HCT116 (cell line): ENCODE measurements around the gene SCGN. TPM values are rescaled to one million over a fixed set of nuclear protein-coding genes. Genes with fewer than 3 reads are reported as not detected.

Experiments
- ATAC-seq: fragments of 200-7000 bp; cut with Tn5 transposase; 2 replicates; pipeline ENCODE4 v1.9.1; 2020; ENCODE audit warnings: mild to moderate bottlenecking, moderate library complexity
- BruUV-seq: library from RNA; stranded (reverse); fragments of 400-500 nt; replicated peaks from 2 replicates; lab custom pipeline; 2021; lab: Mats Ljungman, UMichigan
- CTCF ChIA-PET: fragments of 300-600 bp; sonication (Branson Sonifier 250); formaldehyde crosslinking; loops from one replicate; lab custom pipeline; 2021; ENCODE audit warnings: antibody characterized with exemption; lab: Charles Lee
- POLR2A ChIA-PET: fragments of 300-600, 350-600 bp; sonication (Branson Sonifier 250); formaldehyde crosslinking; loops from one replicate; lab custom pipeline; 2021; ENCODE audit warnings: antibody characterized with exemption; lab: Charles Lee
- RAD21 ChIA-PET, 2 experiments: fragments of 300-600 bp; sonication (Branson Sonifier 250); formaldehyde crosslinking; loops; one replicate each; lab custom pipeline; 2023; ENCODE audit warnings: low total read pairs in 2 of 2; ENCODE audit not compliant: uncharacterized antibody in 2 of 2, unreplicated experiment in 2 of 2, low non-redundant PET in 1 of 2; lab: Charles Lee
- DNase-seq: peaks from one replicate; pipeline ENCODE4 v3.0.0-alpha.2; 2010; ENCODE audit warnings: low read depth, low spot score
- H2AFZ ChIP-seq: fragments of 200-600 bp; shearing (Covaris generic), sonication (generic); 2 replicates; pipeline ENCODE4 v1.6.1; 2017; ENCODE audit warnings: low read depth, mixed run types, mixed read lengths, antibody characterized with exemption, low read length; ENCODE audit not compliant: poor library complexity, severe bottlenecking
- H3K27ac ChIP-seq: 2 replicates; pipeline ENCODE4 v1.5.1; 2012; ENCODE audit warnings: low read depth, low read length
- H3K27me3 ChIP-seq: fragments of 200-600 bp; sonication (generic); 2 replicates; pipeline ENCODE4 v1.6.1; 2016; ENCODE audit warnings: mixed run types, low read length, mixed read lengths; ENCODE audit not compliant: insufficient read depth
- H3K36me3 ChIP-seq, 2 experiments: fragments of 200-500 bp in 1 of 2; fragments of 200-600 bp in 1 of 2; sonication (Bioruptor generic) in 1 of 2; sonication (generic) in 1 of 2; 2 replicates each; pipeline versions ENCODE4 v1.5.1 to v1.6.1; 2014 to 2016; ENCODE audit warnings: low read length in 2 of 2, inconsistent platforms in 1 of 2, mixed read lengths in 1 of 2, mixed run types in 1 of 2; ENCODE audit not compliant: insufficient read depth in 2 of 2, control insufficient read depth in 1 of 2
- H3K4me1 ChIP-seq, 2 experiments: fragments of 200-600 bp in 1 of 2; sonication (generic) in 1 of 2; 2 replicates each; pipeline versions ENCODE4 v1.5.1 to v1.6.1; 2012 to 2017; ENCODE audit warnings: low read length in 2 of 2, inconsistent platforms in 1 of 2, mild to moderate bottlenecking in 1 of 2, mixed read lengths in 1 of 2, mixed run types in 1 of 2, moderate library complexity in 1 of 2; ENCODE audit not compliant: insufficient read depth in 2 of 2, control insufficient read depth in 1 of 2
- H3K4me2 ChIP-seq: fragments of 200-600 bp; sonication (generic); 2 replicates; pipeline ENCODE4 v1.6.1; 2017; ENCODE audit warnings: mixed run types, low read length, mixed read lengths
- H3K4me3 ChIP-seq, 2 experiments: fragments of 200-600 bp in 1 of 2; sonication (generic) in 1 of 2; replicated peaks in 1 of 2; 2 replicates each; pipeline ENCODE4 v1.5.1; 2011 to 2016; ENCODE audit warnings: low read length in 2 of 2, control low read depth in 1 of 2, low read depth in 1 of 2, mild to moderate bottlenecking in 1 of 2, mixed read lengths in 1 of 2, mixed run types in 1 of 2
- H3K79me2 ChIP-seq: fragments of 200-600 bp; sonication (generic); 2 replicates; pipeline ENCODE4 v1.6.1; 2017; ENCODE audit warnings: mild to moderate bottlenecking, mixed run types, low read length, moderate library complexity, mixed read lengths; ENCODE audit not compliant: insufficient read depth
- H3K9ac ChIP-seq: fragments of 200-600 bp; sonication (generic); 2 replicates; pipeline ENCODE4 v1.6.1; 2016; ENCODE audit warnings: low read length, mixed read lengths
- H3K9me2 ChIP-seq: fragments of 200-600 bp; sonication (generic), shearing (Covaris generic); 2 replicates; pipeline ENCODE4 v1.6.1; 2017; ENCODE audit warnings: mixed run types, mild to moderate bottlenecking, moderate library complexity; ENCODE audit not compliant: insufficient read depth
- H3K9me3 ChIP-seq, 2 experiments: fragments of 200-500 bp in 1 of 2; fragments of 200-600 bp in 1 of 2; sonication (Bioruptor generic) in 1 of 2; sonication (generic) in 1 of 2; 2 replicates each; pipeline ENCODE4 v1.6.1; 2014 to 2017; ENCODE audit warnings: low read length in 2 of 2, mixed read lengths in 2 of 2, inconsistent platforms in 1 of 2, low read depth in 1 of 2, mild to moderate bottlenecking in 1 of 2, mixed run types in 1 of 2, moderate library complexity in 1 of 2; ENCODE audit not compliant: control insufficient read depth in 1 of 2, insufficient read depth in 1 of 2
- H4K20me1 ChIP-seq: fragments of 200-600 bp; sonication (generic), shearing (Covaris generic); 2 replicates; pipeline ENCODE4 v1.6.1; 2017; ENCODE audit warnings: mixed run types, mild to moderate bottlenecking, moderate library complexity; ENCODE audit not compliant: insufficient read depth
- ELF1 ChIP-seq: IDR thresholded peaks from 2 replicates; pipeline ENCODE4 v1.6.1; 2012; ENCODE audit warnings: low read depth, borderline replicate concordance
- EZH2 ChIP-seq: fragments of 200-600 bp; sonication (generic); IDR thresholded peaks from 2 replicates; pipeline ENCODE4 v1.6.1; 2017; ENCODE audit warnings: antibody characterized with exemption, mixed run types
- EZH2phosphoT487 ChIP-seq: fragments of 200-600 bp; IDR thresholded peaks from 2 replicates; pipeline ENCODE4 v1.6.1; 2018; ENCODE audit warnings: antibody characterized with exemption, borderline replicate concordance
- POLR2A ChIP-seq: IDR thresholded peaks from 2 replicates; pipeline ENCODE4 v1.7.0; 2011; ENCODE audit warnings: borderline replicate concordance; ENCODE audit not compliant: insufficient read depth, insufficient read length; ENCODE audit errors: extremely low read depth
- RAD21 ChIP-seq: IDR thresholded peaks from 2 replicates; pipeline ENCODE4 v1.6.1; 2012; ENCODE audit warnings: low read depth, mild to moderate bottlenecking
- SRF ChIP-seq: IDR thresholded peaks from 2 replicates; pipeline ENCODE4 v1.6.1; 2012; ENCODE audit warnings: low read depth
- YY1 ChIP-seq: IDR thresholded peaks from 2 replicates; pipeline ENCODE4 v1.6.1; 2011; ENCODE audit warnings: low read length, low read depth, moderate library complexity, mild to moderate bottlenecking; ENCODE audit not compliant: insufficient replicate concordance; ENCODE audit errors: extremely low read depth
- intact Hi-C: fragments of 100-400 bp; cut with micrococcal nuclease; formaldehyde crosslinking; loops from 2 replicates; pipeline ENCODE4 v1.10.0; 2022
- total RNA-seq: library from RNA; stranded (reverse); gene quantifications from one replicate; pipeline ENCODE4 v1.2.1, GENCODE V29; 2021; ENCODE audit not compliant: unreplicated experiment
- TF ChIP-seq, protein P1 (sequence below), 3 experiments: fragments of 200-600 bp in 1 of 3; sonication (generic) in 1 of 3; IDR thresholded peaks in 2 of 3; conservative IDR thresholded peaks in 1 of 3; 2 replicates each; pipeline ENCODE4 v1.5.1; 2012 to 2017; ENCODE audit warnings: low read depth in 2 of 3, low read length in 2 of 3, antibody characterized with exemption in 1 of 3, borderline replicate concordance in 1 of 3, control low read depth in 1 of 3, mild to moderate bottlenecking in 1 of 3, mixed read lengths in 1 of 3, mixed run types in 1 of 3, moderate library complexity in 1 of 3; ENCODE audit not compliant: insufficient read depth in 1 of 3

The SCGN gene
- total RNA-seq, 1 experiment from 2014 or later: not detected

DNA sequence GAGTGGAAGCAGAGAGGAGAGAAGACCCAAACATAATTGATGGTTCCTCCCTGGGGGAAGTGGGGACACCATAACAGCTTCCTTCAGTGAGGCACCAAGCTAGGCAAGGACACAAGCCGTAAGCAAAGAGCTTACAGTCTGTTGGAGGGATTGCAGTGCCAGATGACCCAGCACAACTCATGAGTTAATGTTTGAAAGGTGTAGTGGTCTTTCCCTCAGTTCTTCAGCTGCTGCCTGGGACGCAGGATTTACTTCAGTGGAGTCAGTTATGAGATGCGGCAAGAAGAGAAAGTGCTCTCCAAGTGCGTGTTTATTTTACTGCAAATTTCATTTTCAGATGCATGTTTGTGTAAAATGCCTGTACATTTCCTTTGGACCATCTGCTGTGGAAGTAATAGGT, 63.8 kb downstream of the SCGN start:
- POLR2A ChIA-PET: no interaction called here
- no peaks in the 10 kb centered on the region for H3K79me2 ChIP-seq
- no peak overlapping the region for H3K4me3 ChIP-seq
- no peak overlapping the region for H2AFZ ChIP-seq
- DNase-seq (no peak), ATAC-seq (no peak)
- H3K9ac ChIP-seq: no peak overlapping the region
- no peak for TF ChIP-seq POLR2A
- RAD21 ChIA-PET: no interaction called here
- no TSS peak for BruUV-seq
- H3K4me1 ChIP-seq: 0 out of 4 replicates have a peak, but pooled peaks cover 0 to 4% of the 10 kb centered on the region in 2 experiments
- H3K27me3 ChIP-seq: no peaks in the 10 kb centered on the region
- H3K9me2 ChIP-seq: no peaks in the 10 kb centered on the region
- no peak overlapping the region for H3K27ac ChIP-seq
- CTCF ChIA-PET: interaction anchor here (0.8 to 1.2 kb wide), 3 partner anchors 8 to 492 kb away, joined by 3 read pairs; no protein-coding TSS in a partner anchor
- no peaks in the 10 kb centered on the region for H3K9me3 ChIP-seq
- intact Hi-C loops: loop anchor here (10.0 kb wide), 1 partner anchor 279 kb away; no protein-coding TSS in a partner anchor
- H4K20me1 ChIP-seq: no peaks in the 10 kb centered on the region
- H3K4me2 ChIP-seq: no peak overlapping the region
- no peaks in the 10 kb centered on the region for H3K36me3 ChIP-seq

DNA sequence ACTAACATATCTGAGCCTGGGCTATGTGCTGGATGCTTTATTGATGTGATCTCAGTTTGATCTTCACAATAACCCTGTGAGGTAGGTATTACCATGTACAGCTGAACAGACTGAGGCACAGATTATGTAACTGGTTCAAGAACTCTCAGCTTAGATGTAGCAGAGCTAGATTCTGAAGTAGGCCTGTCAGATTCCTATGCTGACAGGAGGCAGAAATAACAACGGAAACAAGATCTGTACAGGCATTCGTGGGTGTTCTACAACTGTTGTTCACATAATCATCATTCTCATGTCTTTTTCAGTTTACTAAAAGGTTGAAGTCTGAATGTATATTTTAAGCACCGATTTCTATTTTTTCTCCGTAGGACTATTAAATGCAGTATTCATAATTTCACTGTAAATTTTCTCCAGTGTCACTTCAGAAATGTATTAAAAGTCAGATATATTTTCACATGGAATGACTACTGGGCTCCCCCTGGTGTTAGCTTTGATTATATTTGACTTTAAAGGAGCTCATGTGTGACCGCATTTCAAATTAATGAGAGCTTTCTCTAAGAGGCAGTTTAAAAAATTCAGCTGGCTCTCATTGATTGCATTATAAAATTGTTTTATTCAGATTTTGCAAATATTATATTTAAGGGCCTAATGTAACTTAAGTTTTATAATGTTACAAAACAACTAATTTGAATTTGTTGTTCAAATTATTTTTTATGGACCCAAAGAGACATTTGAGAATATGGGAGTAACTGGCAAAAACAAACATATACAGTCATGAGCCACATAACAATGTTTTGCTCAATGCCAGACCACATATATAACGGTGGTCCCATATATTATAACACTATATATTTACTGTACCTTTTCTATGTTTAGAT, 66.1 kb downstream of the SCGN start:
- no peak overlapping the region for H3K27ac ChIP-seq
- H2AFZ ChIP-seq: peak overlapping the region; percentile 8
- ChIA-PET RAD21 (interaction anchor here (0.8 to 1.0 kb wide), 3 partner anchors 439 to 495 kb away, joined by 4 to 7 read pairs (median 6); partner anchors contain the start of gene CARMIL1 (in 1 of the 2)), POLR2A (interaction anchor here (0.7 kb wide), 1 partner anchor 10 kb away, joined by 3 read pairs; no protein-coding TSS in a partner anchor), CTCF (interaction anchor here (0.8 to 3.5 kb wide), 19 partner anchors 9 to 494 kb away, joined by 3 to 40 read pairs (median 5); a partner anchor contains a TSS)
- no peaks in the 10 kb centered on the region for H4K20me1 ChIP-seq
- H3K9me2 ChIP-seq: no peaks in the 10 kb centered on the region
- intact Hi-C loops: loop anchor here (2.0 to 10.0 kb wide), 2 partner anchors 277 to 495 kb away; no protein-coding TSS in a partner anchor
- H3K9me3 ChIP-seq: no peaks in the 10 kb centered on the region
- no peaks in the 10 kb centered on the region for H3K79me2 ChIP-seq
- H3K9ac ChIP-seq: no peak overlapping the region
- H3K4me3 ChIP-seq: no peak overlapping the region
- BruUV-seq: no TSS peak
- TF ChIP-seq, protein P1, sequence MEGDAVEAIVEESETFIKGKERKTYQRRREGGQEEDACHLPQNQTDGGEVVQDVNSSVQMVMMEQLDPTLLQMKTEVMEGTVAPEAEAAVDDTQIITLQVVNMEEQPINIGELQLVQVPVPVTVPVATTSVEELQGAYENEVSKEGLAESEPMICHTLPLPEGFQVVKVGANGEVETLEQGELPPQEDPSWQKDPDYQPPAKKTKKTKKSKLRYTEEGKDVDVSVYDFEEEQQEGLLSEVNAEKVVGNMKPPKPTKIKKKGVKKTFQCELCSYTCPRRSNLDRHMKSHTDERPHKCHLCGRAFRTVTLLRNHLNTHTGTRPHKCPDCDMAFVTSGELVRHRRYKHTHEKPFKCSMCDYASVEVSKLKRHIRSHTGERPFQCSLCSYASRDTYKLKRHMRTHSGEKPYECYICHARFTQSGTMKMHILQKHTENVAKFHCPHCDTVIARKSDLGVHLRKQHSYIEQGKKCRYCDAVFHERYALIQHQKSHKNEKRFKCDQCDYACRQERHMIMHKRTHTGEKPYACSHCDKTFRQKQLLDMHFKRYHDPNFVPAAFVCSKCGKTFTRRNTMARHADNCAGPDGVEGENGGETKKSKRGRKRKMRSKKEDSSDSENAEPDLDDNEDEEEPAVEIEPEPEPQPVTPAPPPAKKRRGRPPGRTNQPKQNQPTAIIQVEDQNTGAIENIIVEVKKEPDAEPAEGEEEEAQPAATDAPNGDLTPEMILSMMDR (IDR thresholded peaks at IDR 0.05 in 2 of 3, conservative IDR thresholded peaks at IDR 0.05 in 1 of 3; ENCODE audit: borderline replicate concordance in 1 of 3, insufficient read depth in 1 of 3, low read depth in 2 of 3, low read length in 2 of 3): peak; percentile 47 to 67 (median 53); a peak in 5 of 6 replicates
- TF ChIP-seq ELF1 (no peak), EZH2phosphoT487 (no peak), EZH2 (no peak), SRF (no peak), RAD21 (peak; percentile 64), YY1 (no peak)
- ATAC-seq (peak; percentile 48; the same call in 1 of the 2 replicates), DNase-seq (peak; percentile 6)
- H3K36me3 ChIP-seq: no peaks in the 10 kb centered on the region
- no peak overlapping the region for H3K4me2 ChIP-seq
- H3K27me3 ChIP-seq: no peaks in the 10 kb centered on the region
- 0 out of 4 replicates have a peak, but pooled peaks cover 0 to 5% of the 10 kb centered on the region in 2 experiments for H3K4me1 ChIP-seq
